HEK293T (cell line): Measurements from ENCODE around the gene PHACTR2.

ENCODE experiments used
- CTCF ChIA-PET: fragments of 350-600 bp; formaldehyde crosslinking; extraction: SDS; loops from one replicate; lab custom pipeline; 2021; ENCODE audit warnings: antibody characterized with exemption, inconsistent platforms; lab: Yijun Ruan, JAX
- POLR2A ChIA-PET: fragments of 350-600 bp; formaldehyde crosslinking; extraction: SDS; loops from one replicate; lab custom pipeline; 2020; ENCODE audit warnings: antibody characterized with exemption, inconsistent platforms; lab: Yijun Ruan, JAX
- DNase-seq: peaks from one replicate; pipeline ENCODE4 v3.0.0; 2012; ENCODE audit warnings: mixed read lengths; ENCODE audit errors: extremely low spot score
- ARNT ChIP-seq: fragments of 450-650 bp; IDR thresholded peaks from 2 replicates; pipeline ENCODE4 v1.6.1; 2017; ENCODE audit warnings: mild to moderate bottlenecking
- BHLHE40 ChIP-seq: fragments of 450-650 bp; IDR thresholded peaks from 2 replicates; pipeline ENCODE4 v1.6.1; 2016; ENCODE audit warnings: mild to moderate bottlenecking, moderate library complexity, borderline replicate concordance
- CTBP1 ChIP-seq: fragments of 450-650 bp; IDR thresholded peaks from 2 replicates; pipeline ENCODE4 v1.6.1; 2016; ENCODE audit warnings: borderline replicate concordance
- ELF4 ChIP-seq: fragments of 450-650 bp; IDR thresholded peaks from 2 replicates; pipeline ENCODE4 v1.6.1; 2017; ENCODE audit warnings: antibody characterized with exemption
- FOXA1 ChIP-seq: fragments of 450-650 bp; IDR thresholded peaks from 2 replicates; pipeline ENCODE4 v1.6.1; 2016; ENCODE audit warnings: mild to moderate bottlenecking
- FOXK2 ChIP-seq: fragments of 450-650 bp; IDR thresholded peaks from 2 replicates; pipeline ENCODE4 v1.6.1; 2016; ENCODE audit warnings: mild to moderate bottlenecking
- FOXM1 ChIP-seq: fragments of 450-650 bp; IDR thresholded peaks from 2 replicates; pipeline ENCODE4 v1.6.1; 2017; ENCODE audit warnings: mild to moderate bottlenecking, borderline replicate concordance
- HDGF ChIP-seq: fragments of 450-650 bp; IDR thresholded peaks from 2 replicates; pipeline ENCODE4 v1.6.1; 2017; ENCODE audit warnings: antibody characterized with exemption, borderline replicate concordance
- L3MBTL2 ChIP-seq: fragments of 450-650 bp; conservative IDR thresholded peaks from 2 replicates; pipeline ENCODE4 v1.6.1; 2016; ENCODE audit warnings: mild to moderate bottlenecking
- LEF1 ChIP-seq: fragments of 450-650 bp; IDR thresholded peaks from 2 replicates; pipeline ENCODE4 v1.6.1; 2017; ENCODE audit warnings: mild to moderate bottlenecking, borderline replicate concordance
- NFRKB ChIP-seq: fragments of 450-650 bp; IDR thresholded peaks from 2 replicates; pipeline ENCODE4 v1.6.1; 2016; ENCODE audit warnings: mild to moderate bottlenecking, moderate library complexity
- PKNOX1 ChIP-seq: fragments of 450-650 bp; IDR thresholded peaks from 2 replicates; pipeline ENCODE4 v1.6.1; 2016
- SP1 ChIP-seq: fragments of 450-650 bp; IDR thresholded peaks from 2 replicates; pipeline ENCODE4 v1.6.1; 2017
- SUZ12 ChIP-seq: fragments of 450-650 bp; IDR thresholded peaks from 2 replicates; pipeline ENCODE4 v1.6.1; 2016; ENCODE audit warnings: mild to moderate bottlenecking
- TARDBP ChIP-seq: fragments of 450-650 bp; IDR thresholded peaks from 2 replicates; pipeline ENCODE4 v1.6.1; 2016
- ZNF384 ChIP-seq: fragments of 450-650 bp; IDR thresholded peaks from 2 replicates; pipeline ENCODE4 v1.6.1; 2016

The PHACTR2 gene

GRCh38 chr6:143708889-143709288, 31.1 kb downstream of the PHACTR2 start:
- DNase-seq: no peak
- ChIA-PET POLR2A (no interaction called here), CTCF (no interaction called here)
- no peak for TF ChIP-seq CTBP1
- no peak for TF ChIP-seq L3MBTL2
- TF ChIP-seq NFRKB: no peak

GRCh38 chr6:143711714-143712113, 33.9 kb downstream of the PHACTR2 start:
- TF ChIP-seq FOXA1 (no peak), HDGF (no peak), ZNF384 (no peak), PKNOX1 (peak; percentile 71; the same call in 1 of the 2 replicates), BHLHE40 (no peak)
- CTCF ChIA-PET: interaction anchor here (0.5 kb wide), 1 partner anchor 776 kb away, joined by 3 read pairs; no protein-coding TSS in a partner anchor

GRCh38 chr6:143718472-143718871, 40.7 kb downstream of the PHACTR2 start:
- ChIA-PET CTCF (no interaction called here), POLR2A (no interaction called here)
- TF ChIP-seq ZNF384 (no peak), HDGF (no peak)
- DNase-seq: no peak

More at GRCh38 chr6:143711714-143712113, 33.9 kb downstream of the PHACTR2 start:
- DNase-seq: no peak
- POLR2A ChIA-PET: interaction anchor here (1.5 kb wide), 1 partner anchor 131 kb away, joined by 4 read pairs; the partner anchor contains the start of gene LTV1

GRCh38 chr6:143721642-143722041, 43.9 kb downstream of the PHACTR2 start:
- ChIA-PET CTCF (no interaction called here), POLR2A (no interaction called here)
- TF ChIP-seq SP1 (no peak), L3MBTL2 (no peak), NFRKB (no peak), ZNF384 (no peak), FOXK2 (no peak), BHLHE40 (no peak), ELF4 (no peak), FOXA1 (no peak), PKNOX1 (no peak), FOXM1 (no peak), ARNT (no peak), HDGF (no peak), SUZ12 (no peak), LEF1 (no peak), TARDBP (no peak), CTBP1 (no peak)
- no peak for DNase-seq

- DNase-seq: no peak
- ChIA-PET POLR2A (no interaction called here), CTCF (no interaction called here)
- TF ChIP-seq SUZ12: no peak
- TF ChIP-seq ELF4: no peak
- no peak for TF ChIP-seq TARDBP
- TF ChIP-seq CTBP1: no peak
- TF ChIP-seq HDGF: no peak
- no peak for TF ChIP-seq L3MBTL2
- no peak for TF ChIP-seq FOXA1
- TF ChIP-seq FOXM1: no peak
- no peak for TF ChIP-seq FOXK2
- no peak for TF ChIP-seq ARNT
- no peak for TF ChIP-seq ZNF384
- TF ChIP-seq PKNOX1: no peak
- no peak for TF ChIP-seq SP1
Measured at GRCh38 chr6:143724876-143725275, 47.1 kb downstream of the PHACTR2 start.

- CTCF ChIA-PET: no interaction called here
Measured at GRCh38 chr6:143726015-143726647, 48.4 kb downstream of the PHACTR2 start.

More at GRCh38 chr6:143726015-143726647, 48.4 kb downstream of the PHACTR2 start:
- no peak for TF ChIP-seq HDGF
- no peak for TF ChIP-seq ARNT
- TF ChIP-seq BHLHE40: no peak
- no peak for TF ChIP-seq PKNOX1
- no peak for TF ChIP-seq SP1
- TF ChIP-seq ZNF384: no peak
- no peak for TF ChIP-seq LEF1
- TF ChIP-seq FOXK2: no peak
- no peak for TF ChIP-seq ELF4
- no peak for TF ChIP-seq TARDBP
- TF ChIP-seq FOXM1: no peak
- POLR2A ChIA-PET: no interaction called here
- no peak for DNase-seq
